ENCODE data around the gene C2orf15. TPM values are rescaled to one million over a fixed set of nuclear protein-coding genes. Genes with fewer than 3 reads are reported as not detected.
"Not testable (repeated sequence)": the region's sequence is repeated elsewhere in the genome, so short reads cannot be mapped to it uniquely, and the experiment has no call there.

Gene C2orf15
- total RNA-seq, 1 donor from 2014 or later, result 5.6 TPM

GRCh38 chr2:99111236-99111635 is 30.3 kb upstream of the C2orf15 start:
- DNase-seq (ENCODE audit: extremely low spot score, unreplicated experiment), result no peak
- Mint-ChIP-seq H3K36me3 (no peaks in the 10 kb centered on the region), H3K4me3 (no peak overlapping the region), H3K4me1 (ENCODE audit: unreplicated experiment) (no peaks in the 10 kb centered on the region), H3K27me3 (no peaks in the 10 kb centered on the region), H3K27ac (no peak overlapping the region), H3K9me3 (no peaks in the 10 kb centered on the region)
- TF ChIP-seq CTCF (conservative IDR thresholded peaks at IDR 0.05), result no peak

- no peak for DNase-seq (ENCODE audit: extremely low spot score, unreplicated experiment)
- H3K27ac Mint-ChIP-seq, result no peak overlapping the region
- H3K36me3 Mint-ChIP-seq, result no peaks in the 10 kb centered on the region
- H3K27me3 Mint-ChIP-seq, result no peaks in the 10 kb centered on the region
- H3K4me1 Mint-ChIP-seq (ENCODE audit: unreplicated experiment), result no peaks in the 10 kb centered on the region
- no peak for TF ChIP-seq CTCF (conservative IDR thresholded peaks at IDR 0.05)
- H3K9me3 Mint-ChIP-seq, result no peaks in the 10 kb centered on the region
- no peak overlapping the region for H3K4me3 Mint-ChIP-seq
Measured at GRCh38 chr2:99111945-99112344, 29.6 kb upstream of the C2orf15 start.

- Mint-ChIP-seq H3K4me1 (ENCODE audit: unreplicated experiment) (no peaks in the 10 kb centered on the region), H3K9me3 (no peaks in the 10 kb centered on the region), H3K27ac (no peak overlapping the region), H3K36me3 (no peaks in the 10 kb centered on the region), H3K27me3 (no peaks in the 10 kb centered on the region), H3K4me3 (no peak overlapping the region)
- no peak for TF ChIP-seq CTCF (conservative IDR thresholded peaks at IDR 0.05)
- DNase-seq (ENCODE audit: extremely low spot score, unreplicated experiment), result no peak
Measured at GRCh38 chr2:99112617-99113016, 28.9 kb upstream of the C2orf15 start.

GRCh38 chr2:99127981-99128380 is 13.5 kb upstream of the C2orf15 start:
- peaks cover 38% of the 10 kb centered on the region for H3K36me3 Mint-ChIP-seq
- no peaks in the 10 kb centered on the region for H3K4me1 Mint-ChIP-seq (ENCODE audit: unreplicated experiment)
- H3K27me3 Mint-ChIP-seq, result no peaks in the 10 kb centered on the region
- H3K9me3 Mint-ChIP-seq, result peaks cover 17% of the 10 kb centered on the region
- H3K27ac Mint-ChIP-seq, result no peak overlapping the region
- DNase-seq (ENCODE audit: extremely low spot score, unreplicated experiment), result no peak
- TF ChIP-seq CTCF (conservative IDR thresholded peaks at IDR 0.05), result no peak
- H3K4me3 Mint-ChIP-seq, result no peak overlapping the region

GRCh38 chr2:99135044-99135556 is 6.4 kb upstream of the C2orf15 start:
- Mint-ChIP-seq H3K9me3 (peaks cover 14% of the 10 kb centered on the region), H3K36me3 (peaks cover 23% of the 10 kb centered on the region)
- H3K27ac Mint-ChIP-seq; H3K4me3 Mint-ChIP-seq; DNase-seq (ENCODE audit: extremely low spot score, unreplicated experiment); H3K4me1 Mint-ChIP-seq (ENCODE audit: unreplicated experiment); H3K27me3 Mint-ChIP-seq: not testable (repeated sequence)

GRCh38 chr2:99139003-99139402 is 2.5 kb upstream of the C2orf15 start:
- no peak for DNase-seq (ENCODE audit: extremely low spot score, unreplicated experiment)
- H3K4me3 Mint-ChIP-seq, result no peak overlapping the region
- peaks cover 9% of the 10 kb centered on the region for H3K9me3 Mint-ChIP-seq
- no peaks in the 10 kb centered on the region for H3K4me1 Mint-ChIP-seq (ENCODE audit: unreplicated experiment)
- no peak overlapping the region for H3K27ac Mint-ChIP-seq
- TF ChIP-seq CTCF (conservative IDR thresholded peaks at IDR 0.05), result no peak
- no peaks in the 10 kb centered on the region for H3K27me3 Mint-ChIP-seq
- H3K36me3 Mint-ChIP-seq, result peaks cover 15% of the 10 kb centered on the region
